SU-DHL-6 (cell line): Measurements from ENCODE around the gene OXLD1.
A peak's percentile ranks its signal among the peaks of the same experiment; 100 is the strongest.

Experiments used
- H2AFZ ChIP-seq: fragments of 200-600 bp; sonication (generic); 2 replicates; pipeline ENCODE4 v1.6.1; 2014; ENCODE audit warnings: low read depth, mild to moderate bottlenecking, moderate library complexity, mixed read lengths, antibody characterized with exemption, low read length; ENCODE audit not compliant: severe bottlenecking
- H3F3A ChIP-seq: fragments of 200-600 bp; shearing (Covaris generic); 2 replicates; pipeline ENCODE4 v1.6.0; 2016; ENCODE audit warnings: antibody characterized with exemption, mild to moderate bottlenecking; ENCODE audit not compliant: insufficient read depth
- H3K27ac ChIP-seq: fragments of 200-600 bp; sonication (generic); 2 replicates; pipeline ENCODE4 v1.5.1; 2016; ENCODE audit warnings: low read depth, mild to moderate bottlenecking, low read length, moderate library complexity, mixed read lengths
- H3K27me3 ChIP-seq: fragments of 200-600 bp; sonication (generic), shearing (Covaris generic); 2 replicates; pipeline ENCODE4 v1.6.0; 2014; ENCODE audit warnings: mild to moderate bottlenecking, low read length
- H3K36me3 ChIP-seq: fragments of 200-600 bp; sonication (generic); 2 replicates; pipeline ENCODE4 v1.6.1; 2014; ENCODE audit warnings: mild to moderate bottlenecking, low read length, mixed read lengths
- H3K4me2 ChIP-seq: fragments of 300-600, 200-600 bp; shearing (Covaris generic), sonication (generic); 2 replicates; pipeline ENCODE4 v1.6.0; 2014; ENCODE audit warnings: low read length, low read depth, mild to moderate bottlenecking; ENCODE audit not compliant: poor library complexity, severe bottlenecking
- H3K4me3 ChIP-seq: fragments of 200-600 bp; sonication (generic); 2 replicates; pipeline ENCODE4 v1.5.1; 2014; ENCODE audit warnings: antibody characterized with exemption, low read length, mild to moderate bottlenecking, mixed read lengths; ENCODE audit not compliant: insufficient read depth, poor library complexity, severe bottlenecking
- H3K79me2 ChIP-seq: fragments of 200-600 bp; sonication (generic); 2 replicates; pipeline ENCODE4 v1.6.1; 2014; ENCODE audit warnings: mild to moderate bottlenecking, low read length, moderate library complexity; ENCODE audit not compliant: insufficient read depth
- H3K9ac ChIP-seq: fragments of 200-600 bp; sonication (generic); 2 replicates; pipeline ENCODE4 v1.7.0; 2014; ENCODE audit warnings: mild to moderate bottlenecking, low read length
- H3K9me2 ChIP-seq: fragments of 200-600 bp; sonication (generic); replicated peaks from 2 replicates; pipeline ENCODE4 v1.6.1; 2014; ENCODE audit warnings: low read length; ENCODE audit not compliant: insufficient read depth
- H3K9me3 ChIP-seq: fragments of 200-600 bp; sonication (generic); 2 replicates; pipeline ENCODE4 v1.6.1; 2014; ENCODE audit warnings: low read length, mixed read lengths; ENCODE audit not compliant: insufficient read depth
- H4K20me1 ChIP-seq: fragments of 200-600 bp; sonication (generic); 2 replicates; pipeline ENCODE4 v1.6.1; 2014; ENCODE audit warnings: low read depth, mild to moderate bottlenecking, antibody characterized with exemption, low read length, moderate library complexity, mixed read lengths
- EZH2phosphoT487 ChIP-seq: fragments of 200-600 bp; sonication (generic), shearing (Covaris generic); conservative IDR thresholded peaks from 2 replicates; pipeline ENCODE4 v1.6.1; 2018; ENCODE audit warnings: mild to moderate bottlenecking, antibody characterized with exemption, low read length, moderate library complexity, mixed read lengths
- TF ChIP-seq, protein P1 (sequence below): fragments of 200-600 bp; sonication (generic); IDR thresholded peaks from one replicate; pipeline ENCODE4 v1.5.1; 2017; ENCODE audit warnings: antibody characterized with exemption, mild to moderate bottlenecking, low read length, moderate library complexity; ENCODE audit not compliant: insufficient read depth, poor library complexity, severe bottlenecking

The OXLD1 gene

DNA sequence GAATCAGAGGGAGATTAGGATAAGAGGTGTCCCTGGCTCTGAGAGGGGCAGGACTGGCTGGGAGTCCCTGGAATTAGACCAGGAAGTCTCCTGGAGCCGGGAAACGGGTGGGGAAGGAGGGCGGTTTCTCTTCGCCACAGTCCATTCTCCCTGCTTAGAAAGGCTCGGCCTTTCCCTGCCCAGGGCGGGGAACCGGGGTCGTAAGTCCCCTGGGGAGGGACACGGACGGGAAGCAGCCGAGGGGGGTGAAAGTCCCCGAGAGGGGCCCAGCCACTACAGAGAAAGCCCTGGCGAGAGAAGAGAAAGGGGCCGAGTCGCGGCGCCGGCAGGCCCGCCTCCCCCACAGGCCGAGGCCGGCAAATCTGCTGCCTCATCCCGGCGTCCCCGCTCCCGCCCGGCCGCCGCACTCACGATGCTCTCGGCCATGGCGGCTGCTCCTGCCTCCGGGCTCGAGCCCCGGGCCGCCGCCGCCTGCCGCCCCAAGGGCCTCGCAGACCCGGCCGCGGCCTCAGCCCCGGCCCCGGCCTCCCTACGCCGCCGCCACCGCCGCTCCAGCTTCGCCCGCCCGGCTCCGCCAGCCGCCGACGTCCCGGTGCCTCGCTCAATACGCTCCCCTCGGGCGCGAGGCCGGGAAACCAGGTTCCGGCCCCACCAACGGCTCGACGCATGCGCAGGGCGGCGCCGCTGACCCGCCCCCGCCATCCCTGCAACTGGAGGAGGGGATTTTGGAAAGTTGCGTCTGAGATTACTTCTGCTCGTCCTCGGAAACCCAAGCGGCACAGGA lies 29.7 kb downstream of the OXLD1 start, which contains the start of the genes NPLOC4 and TSPAN10:
Gene NPLOC4, minus strand, starts transcription at position 608 of the 784 bp plus-strand sequence. Its CDS starts 182 bp downstream, at position 426.
Gene TSPAN10, plus strand, starts transcription at position 692 of the 784 bp plus-strand sequence. CDS start 5,217 bp downstream, outside the sequence.
- peak within 1 kb of the TSS; percentile 95 for H2AFZ ChIP-seq
- H3K27me3 ChIP-seq: no peaks in the 10 kb centered on the region
- H3K4me3 ChIP-seq: peak within 1 kb of the TSS; percentile 86
- H3K36me3 ChIP-seq: no peaks in the 10 kb centered on the region
- H3K27ac ChIP-seq: peak within 1 kb of the TSS; percentile 31; the same call in 1 of the 2 replicates
- H3K9ac ChIP-seq: peak within 1 kb of the TSS; percentile 96
- no peak for TF ChIP-seq EZH2phosphoT487
- TF ChIP-seq, protein P1, sequence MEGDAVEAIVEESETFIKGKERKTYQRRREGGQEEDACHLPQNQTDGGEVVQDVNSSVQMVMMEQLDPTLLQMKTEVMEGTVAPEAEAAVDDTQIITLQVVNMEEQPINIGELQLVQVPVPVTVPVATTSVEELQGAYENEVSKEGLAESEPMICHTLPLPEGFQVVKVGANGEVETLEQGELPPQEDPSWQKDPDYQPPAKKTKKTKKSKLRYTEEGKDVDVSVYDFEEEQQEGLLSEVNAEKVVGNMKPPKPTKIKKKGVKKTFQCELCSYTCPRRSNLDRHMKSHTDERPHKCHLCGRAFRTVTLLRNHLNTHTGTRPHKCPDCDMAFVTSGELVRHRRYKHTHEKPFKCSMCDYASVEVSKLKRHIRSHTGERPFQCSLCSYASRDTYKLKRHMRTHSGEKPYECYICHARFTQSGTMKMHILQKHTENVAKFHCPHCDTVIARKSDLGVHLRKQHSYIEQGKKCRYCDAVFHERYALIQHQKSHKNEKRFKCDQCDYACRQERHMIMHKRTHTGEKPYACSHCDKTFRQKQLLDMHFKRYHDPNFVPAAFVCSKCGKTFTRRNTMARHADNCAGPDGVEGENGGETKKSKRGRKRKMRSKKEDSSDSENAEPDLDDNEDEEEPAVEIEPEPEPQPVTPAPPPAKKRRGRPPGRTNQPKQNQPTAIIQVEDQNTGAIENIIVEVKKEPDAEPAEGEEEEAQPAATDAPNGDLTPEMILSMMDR: no peak
- peak within 1 kb of the TSS; percentile 93 for H3K4me2 ChIP-seq
- H3K9me3 ChIP-seq: no peaks in the 10 kb centered on the region
- no peaks in the 10 kb centered on the region for H3K9me2 ChIP-seq
- H3F3A ChIP-seq: no peaks in the 10 kb centered on the region
- peaks cover 50% of the 10 kb centered on the region for H3K79me2 ChIP-seq
- no peaks in the 10 kb centered on the region; the same call in 1 of the 2 replicates for H4K20me1 ChIP-seq

DNA sequence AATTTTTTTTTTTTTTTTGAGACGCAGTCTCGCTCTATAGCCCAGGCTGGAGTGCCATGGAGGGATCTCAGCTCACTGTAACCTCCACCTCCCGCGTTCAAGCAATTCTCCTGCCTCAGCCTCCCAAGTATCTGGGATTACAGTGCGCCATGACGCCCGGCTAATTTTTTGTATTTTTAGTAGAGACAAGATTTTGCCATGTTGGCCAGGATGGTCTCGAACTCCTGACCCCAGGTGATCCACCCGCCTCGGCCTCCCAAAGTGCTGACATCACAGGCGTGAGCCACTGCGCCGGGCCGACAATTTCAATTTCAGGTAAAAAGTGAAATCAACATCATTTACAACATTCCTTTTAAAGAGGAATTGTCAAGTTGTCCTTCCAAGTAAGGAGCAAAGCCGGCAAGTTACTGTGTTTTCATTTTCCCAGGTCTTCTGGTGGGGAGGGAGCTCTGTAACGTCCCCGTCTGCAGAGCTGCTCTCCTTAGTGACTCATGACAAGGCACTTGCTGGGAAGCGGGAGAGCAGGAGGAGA lies 30.4 kb downstream of the OXLD1 start:
- Histone ChIP-seq H3K27me3 (no peaks in the 10 kb centered on the region), H3K36me3 (no peaks in the 10 kb centered on the region), H3K4me2 (peak overlapping the region; percentile 82), H3K4me3 (peak overlapping the region; percentile 86), H3K9me3 (no peaks in the 10 kb centered on the region), H3F3A (no peaks in the 10 kb centered on the region), H3K79me2 (peaks cover 54% of the 10 kb centered on the region), H3K9me2 (no peaks in the 10 kb centered on the region), H3K9ac (peak overlapping the region; percentile 96), H3K27ac (0 out of 2 replicates have a peak overlapping the region, but pooled peaks have one; percentile 31), H2AFZ (no peak overlapping the region), H4K20me1 (no peaks in the 10 kb centered on the region; the same call in 1 of the 2 replicates)
- TF ChIP-seq, protein P1: no peak
- TF ChIP-seq EZH2phosphoT487: no peak

DNA sequence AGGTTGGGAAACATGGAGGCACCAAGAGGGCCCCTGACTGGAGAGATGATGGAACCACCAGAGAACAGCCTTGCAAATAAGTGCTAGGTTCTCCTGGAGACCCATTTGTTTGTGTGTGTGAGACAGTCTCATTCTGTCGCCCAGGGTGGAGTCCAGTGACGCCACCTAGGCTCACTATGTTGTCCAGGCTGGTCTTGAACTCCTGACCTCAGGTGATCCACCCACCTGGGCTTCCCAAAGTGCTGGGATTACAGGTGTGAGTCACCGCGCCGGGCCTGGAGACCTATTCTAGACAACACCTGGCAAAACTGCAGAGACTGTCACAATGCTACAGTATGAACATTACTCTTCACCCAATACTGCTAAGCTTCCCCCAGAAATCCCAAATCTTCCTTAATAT lies 31.0 kb downstream of the OXLD1 start:
- H3K27me3 ChIP-seq: no peaks in the 10 kb centered on the region
- no peak overlapping the region for H2AFZ ChIP-seq
- no peak for TF ChIP-seq EZH2phosphoT487
- TF ChIP-seq, protein P1: no peak
- H4K20me1 ChIP-seq: no peaks in the 10 kb centered on the region; the same call in 1 of the 2 replicates
- H3K36me3 ChIP-seq: no peaks in the 10 kb centered on the region
- peak overlapping the region; percentile 96 for H3K9ac ChIP-seq
- H3K79me2 ChIP-seq: peaks cover 54% of the 10 kb centered on the region
- H3K4me3 ChIP-seq: peak overlapping the region; percentile 86
- H3K9me2 ChIP-seq: no peaks in the 10 kb centered on the region
- H3K27ac ChIP-seq: no peak overlapping the region
- peak overlapping the region; percentile 82 for H3K4me2 ChIP-seq
- H3K9me3 ChIP-seq: no peaks in the 10 kb centered on the region
- H3F3A ChIP-seq: no peaks in the 10 kb centered on the region
